DOHH2 (cell line): Measurements from ENCODE around the gene LIMK2.

Source experiments
- EZH2phosphoT487 ChIP-seq: fragments of 200-600 bp; sonication (generic); IDR thresholded peaks from 2 replicates; pipeline ENCODE4 v1.6.1; 2017; ENCODE audit warnings: borderline replicate concordance, mild to moderate bottlenecking, antibody characterized with exemption, low read length, moderate library complexity, mixed read lengths
- TF ChIP-seq, protein P1 (sequence below): fragments of 200-600 bp; sonication (generic); IDR thresholded peaks from one replicate; pipeline ENCODE4 v1.5.1; 2014; ENCODE audit warnings: antibody characterized with exemption, mild to moderate bottlenecking, low read depth, low read length; ENCODE audit not compliant: poor library complexity, severe bottlenecking

- TF ChIP-seq, protein P1, sequence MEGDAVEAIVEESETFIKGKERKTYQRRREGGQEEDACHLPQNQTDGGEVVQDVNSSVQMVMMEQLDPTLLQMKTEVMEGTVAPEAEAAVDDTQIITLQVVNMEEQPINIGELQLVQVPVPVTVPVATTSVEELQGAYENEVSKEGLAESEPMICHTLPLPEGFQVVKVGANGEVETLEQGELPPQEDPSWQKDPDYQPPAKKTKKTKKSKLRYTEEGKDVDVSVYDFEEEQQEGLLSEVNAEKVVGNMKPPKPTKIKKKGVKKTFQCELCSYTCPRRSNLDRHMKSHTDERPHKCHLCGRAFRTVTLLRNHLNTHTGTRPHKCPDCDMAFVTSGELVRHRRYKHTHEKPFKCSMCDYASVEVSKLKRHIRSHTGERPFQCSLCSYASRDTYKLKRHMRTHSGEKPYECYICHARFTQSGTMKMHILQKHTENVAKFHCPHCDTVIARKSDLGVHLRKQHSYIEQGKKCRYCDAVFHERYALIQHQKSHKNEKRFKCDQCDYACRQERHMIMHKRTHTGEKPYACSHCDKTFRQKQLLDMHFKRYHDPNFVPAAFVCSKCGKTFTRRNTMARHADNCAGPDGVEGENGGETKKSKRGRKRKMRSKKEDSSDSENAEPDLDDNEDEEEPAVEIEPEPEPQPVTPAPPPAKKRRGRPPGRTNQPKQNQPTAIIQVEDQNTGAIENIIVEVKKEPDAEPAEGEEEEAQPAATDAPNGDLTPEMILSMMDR, result no peak
- no peak for TF ChIP-seq EZH2phosphoT487
Measured at GRCh38 chr22:31244943-31245451, 32.9 kb downstream of the LIMK2 start.
